Fibroblast of skin of left biceps (primary cell): ENCODE data around the gene UNC93A.
"Not testable (repeated sequence)": the region's sequence is repeated elsewhere in the genome, so short reads cannot be mapped to it uniquely, and the experiment has no call there.

Experiments
- DNase-seq, 2 experiments: peaks; one replicate each; pipeline ENCODE4 v3.0.0-alpha.2; 2013; ENCODE audit warnings: low read depth in 2 of 2

Gene UNC93A

GRCh38 chr6:167270499-167271311, 20.4 kb upstream of the UNC93A start:
- DNase-seq = no peak

GRCh38 chr6:167272151-167272550, 19.0 kb upstream of the UNC93A start:
- DNase-seq = no peak

- DNase-seq = no peak
Observed at GRCh38 chr6:167272696-167273379, 18.3 kb upstream of the UNC93A start.

GRCh38 chr6:167274270-167274669, 16.8 kb upstream of the UNC93A start:
- DNase-seq = no peak

DNA sequence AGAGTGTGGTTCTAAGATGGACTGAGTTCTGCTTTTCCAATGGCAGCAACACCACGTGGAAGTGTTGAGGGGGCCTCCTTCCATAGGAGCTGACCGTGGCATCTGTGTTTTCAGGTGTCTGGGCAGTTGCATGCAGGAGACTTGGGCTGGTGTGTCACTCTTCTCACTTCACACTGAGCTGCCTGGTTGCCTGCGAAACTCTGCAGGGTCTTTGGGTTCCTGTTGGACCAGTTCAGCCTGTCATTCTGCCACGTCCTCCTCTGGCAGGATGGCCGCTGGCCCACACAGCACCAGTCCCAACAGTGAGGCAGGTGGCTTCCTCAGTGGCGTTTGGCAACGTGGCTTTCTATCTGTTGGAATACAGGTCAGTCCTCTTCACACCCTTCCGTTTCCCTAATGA, 16.1 kb upstream of the UNC93A start:
- DNase-seq = no peak

DNA sequence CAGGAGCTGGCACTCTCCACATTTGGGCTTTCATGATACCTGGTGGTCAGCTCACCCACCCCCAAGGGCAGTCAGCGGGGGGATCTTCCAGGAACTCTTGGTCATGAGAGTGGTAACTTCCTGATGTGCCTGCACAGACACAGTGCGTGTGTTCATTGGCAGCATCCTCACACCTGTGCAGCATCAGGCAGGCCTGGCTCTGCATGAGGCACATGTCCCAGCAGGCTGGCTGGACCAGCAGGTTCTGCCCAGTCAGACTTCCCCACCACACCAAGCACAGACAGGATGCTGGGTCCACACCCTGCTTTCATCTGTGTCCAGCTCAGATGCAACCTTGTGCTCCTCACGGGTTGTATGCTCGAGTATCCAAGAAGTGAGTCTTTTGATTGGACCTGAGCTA, 15.7 kb upstream of the UNC93A start:
- no peak for DNase-seq

GRCh38 chr6:167276772-167277533, 14.2 kb upstream of the UNC93A start:
- no peak for DNase-seq

GRCh38 chr6:167278173-167278940, 12.8 kb upstream of the UNC93A start:
- not testable (repeated sequence) for DNase-seq

DNA sequence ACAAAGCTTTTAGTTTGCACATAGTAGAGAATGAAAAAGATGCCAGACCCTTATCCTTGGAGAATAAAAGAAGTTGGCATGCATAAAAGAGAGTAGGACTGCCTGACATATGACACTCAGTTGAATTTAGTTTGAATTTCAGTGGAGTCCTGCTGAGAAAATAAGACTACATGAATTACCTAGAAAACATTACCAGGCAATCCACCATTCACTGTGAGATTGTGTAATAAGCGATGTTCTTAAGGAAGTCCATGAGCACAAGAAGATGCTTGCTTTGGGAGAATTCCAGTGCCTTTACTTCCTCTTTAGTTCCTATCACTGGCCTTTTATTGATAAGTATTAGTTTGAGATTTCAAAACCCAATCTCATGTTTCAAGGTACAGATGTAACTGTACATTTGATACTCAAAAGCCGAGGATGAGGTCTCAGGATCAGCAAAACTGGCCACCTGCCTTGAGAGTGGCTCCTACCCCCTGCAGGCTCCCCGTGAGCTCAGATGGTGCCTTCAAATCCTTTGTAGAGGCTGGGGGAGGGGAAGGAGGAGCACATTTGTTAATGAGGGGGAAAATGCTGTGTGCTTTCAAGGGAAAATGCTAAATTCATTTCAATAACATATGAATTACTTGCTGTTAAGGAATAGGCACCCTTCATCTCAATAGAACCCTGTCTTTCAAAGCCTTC, 11.2 kb upstream of the UNC93A start:
- DNase-seq = no peak

DNA sequence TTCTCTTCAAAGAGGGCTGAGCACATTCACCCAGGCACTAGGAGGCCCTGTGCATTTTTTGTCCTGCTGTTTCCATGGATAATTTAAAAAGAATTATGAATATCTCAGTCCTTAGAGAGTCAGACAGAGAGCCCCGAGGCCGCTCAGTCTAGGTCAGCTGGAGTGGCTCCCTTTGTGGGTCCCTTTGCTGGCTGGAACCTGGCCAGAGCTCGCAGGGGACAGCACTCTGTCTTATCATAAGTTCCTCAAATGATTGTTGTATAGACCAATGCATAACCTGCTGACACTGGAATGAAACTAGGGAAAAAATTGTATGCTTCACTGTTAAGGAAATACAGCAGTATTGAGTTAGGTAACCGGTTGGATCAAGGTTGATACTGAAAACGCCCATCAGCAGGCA, 10.6 kb upstream of the UNC93A start:
- DNase-seq = not testable (repeated sequence)

- no peak for DNase-seq
Observed at GRCh38 chr6:167282165-167282564, 8.9 kb upstream of the UNC93A start.

- not testable (repeated sequence) for DNase-seq
Observed at GRCh38 chr6:167284565-167284964, 6.5 kb upstream of the UNC93A start.

GRCh38 chr6:167285077-167285770, 5.9 kb upstream of the UNC93A start:
- no peak for DNase-seq

- DNase-seq = no peak
Observed at GRCh38 chr6:167287513-167288048, 3.5 kb upstream of the UNC93A start.

- DNase-seq = not testable (repeated sequence)
Observed at GRCh38 chr6:167288591-167289225, 2.4 kb upstream of the UNC93A start.

GRCh38 chr6:167289291-167289690, 1.8 kb upstream of the UNC93A start:
- DNase-seq = not testable (repeated sequence)

DNA sequence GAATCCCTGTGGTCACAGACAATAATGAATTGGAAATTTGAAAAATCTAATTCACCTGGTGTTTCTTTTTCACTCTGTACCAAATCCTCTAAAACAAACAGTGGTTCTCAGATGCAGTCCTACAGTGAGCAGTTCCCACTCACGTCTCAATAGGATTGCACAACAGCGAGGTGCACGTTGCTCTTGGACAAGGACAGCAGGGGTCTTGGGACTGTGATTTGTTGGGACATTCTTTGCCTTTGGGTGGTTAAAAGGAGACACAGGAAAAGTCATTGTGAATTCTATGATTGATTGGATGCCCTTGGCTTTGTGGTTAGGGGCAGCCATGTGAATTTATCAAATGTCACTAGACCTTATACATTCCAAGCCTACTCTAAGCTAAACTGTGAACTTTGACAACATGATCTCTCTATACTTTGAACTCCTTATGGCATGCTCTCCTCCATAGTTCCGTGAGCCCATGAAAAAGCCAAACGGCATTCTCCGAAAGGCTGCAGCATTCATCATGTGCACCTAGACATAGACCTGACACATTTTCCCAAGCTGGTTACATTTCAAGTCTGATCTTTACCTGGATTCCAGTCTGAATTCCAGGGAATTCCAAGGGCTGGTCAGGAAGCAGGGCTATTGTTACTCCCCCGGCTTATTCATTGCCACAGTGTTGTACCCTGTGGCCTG, 647 bp downstream of the UNC93A start:
- DNase-seq = no peak

GRCh38 chr6:167292301-167293087, 1.4 kb downstream of the UNC93A start:
- no peak for DNase-seq
